Measurements from ENCODE around the gene AMBRA1. TPM values are rescaled to one million over a fixed set of nuclear protein-coding genes. Genes with fewer than 3 reads are reported as not detected.

Gene AMBRA1
- total RNA-seq, 1 donor from 2014 or later, result 16.8 TPM

DNA sequence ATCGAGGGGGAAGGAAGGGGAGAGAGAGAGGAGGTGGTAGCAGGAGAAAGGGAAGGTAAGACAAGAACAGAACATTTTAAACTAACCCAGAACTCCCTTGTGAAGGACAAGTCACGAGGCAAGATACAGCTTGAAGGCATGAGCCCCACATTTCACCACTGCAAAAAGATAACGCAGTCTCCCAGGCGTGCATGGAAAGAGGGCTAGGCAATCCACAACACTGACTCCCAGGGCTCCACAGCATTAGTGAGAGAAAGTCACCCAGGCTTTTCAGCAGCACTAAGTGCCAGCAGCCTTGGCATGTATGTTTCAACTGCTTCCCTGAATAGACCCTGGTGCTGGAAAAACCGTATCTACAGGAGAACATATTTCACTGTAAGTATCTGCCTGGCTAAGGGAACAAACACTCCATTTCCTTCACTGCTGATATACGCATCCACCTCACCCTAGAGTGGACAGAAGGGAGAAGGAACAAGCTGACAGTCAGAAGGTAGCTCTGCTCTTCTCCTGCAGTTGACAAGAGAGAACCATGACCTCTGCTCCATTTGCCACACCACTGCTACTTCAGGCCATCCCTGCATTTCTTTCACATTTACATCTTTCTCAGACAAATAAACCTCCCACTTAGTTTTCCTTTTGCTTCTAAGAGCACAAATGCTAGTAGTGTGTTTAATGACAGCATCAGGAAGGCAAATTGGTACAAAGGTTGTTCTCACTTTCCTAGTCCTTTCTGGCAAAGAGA lies 87.9 kb downstream of the AMBRA1 start:
- no peak for ATAC-seq

GRCh38 chr11:46504817-46505613 lies 88.8 kb downstream of the AMBRA1 start:
- no peak for ATAC-seq

- ATAC-seq, result no peak
Observed at GRCh38 chr11:46499821-46500220, 94.0 kb downstream of the AMBRA1 start.

GRCh38 chr11:46498968-46499367 lies 94.9 kb downstream of the AMBRA1 start:
- no peak for ATAC-seq

- ATAC-seq, result no peak
Observed at GRCh38 chr11:46498179-46498578, 95.6 kb downstream of the AMBRA1 start.

DNA sequence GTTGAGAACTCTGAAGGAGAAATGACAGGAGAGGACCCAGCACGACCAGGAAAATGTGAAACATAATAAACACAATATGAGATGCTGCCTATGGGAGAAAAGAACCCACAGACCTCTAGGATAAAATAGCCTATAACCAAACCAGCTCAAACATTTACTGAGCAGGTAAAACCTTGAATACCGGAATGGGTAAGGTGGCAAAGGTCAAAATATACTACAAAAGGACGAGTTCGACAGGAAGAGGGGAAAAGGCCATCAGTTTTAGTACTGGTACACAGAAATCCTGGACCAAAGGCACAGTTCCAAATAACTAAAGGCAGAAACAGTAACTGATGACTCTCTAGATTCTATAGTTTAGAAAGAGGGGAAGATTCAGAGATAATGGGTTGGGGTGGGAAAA lies 96.3 kb downstream of the AMBRA1 start:
- ATAC-seq, result no peak

- no peak for ATAC-seq
Observed at GRCh38 chr11:46493791-46494190, 100.0 kb downstream of the AMBRA1 start.

DNA sequence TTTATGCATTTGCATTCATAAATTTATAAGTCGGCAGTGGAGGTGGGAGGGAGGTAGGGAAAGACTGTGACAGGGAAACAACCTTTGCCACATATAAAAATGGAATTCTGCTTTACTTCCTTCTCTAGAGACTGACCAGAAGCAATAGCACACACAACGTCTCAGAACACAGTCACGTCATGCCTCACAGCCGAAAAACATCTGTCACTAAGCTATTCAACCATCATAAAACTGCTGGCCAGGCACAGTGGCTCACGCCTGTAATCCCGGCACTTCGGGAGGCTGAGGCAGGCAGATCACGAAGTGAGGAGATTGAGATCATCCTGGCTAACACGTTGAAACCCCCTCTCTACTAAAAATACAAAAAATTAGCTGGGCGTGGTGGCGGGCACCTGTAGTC lies 101.3 kb downstream of the AMBRA1 start:
- ATAC-seq, result no peak

- ATAC-seq, result no peak
Observed at GRCh38 chr11:46491661-46492330, 102.0 kb downstream of the AMBRA1 start.

- no peak for ATAC-seq
Observed at GRCh38 chr11:46490666-46491065, 103.2 kb downstream of the AMBRA1 start.

- peak; percentile 33 for ATAC-seq
Observed at GRCh38 chr11:46489656-46490560, 103.9 kb downstream of the AMBRA1 start.

DNA sequence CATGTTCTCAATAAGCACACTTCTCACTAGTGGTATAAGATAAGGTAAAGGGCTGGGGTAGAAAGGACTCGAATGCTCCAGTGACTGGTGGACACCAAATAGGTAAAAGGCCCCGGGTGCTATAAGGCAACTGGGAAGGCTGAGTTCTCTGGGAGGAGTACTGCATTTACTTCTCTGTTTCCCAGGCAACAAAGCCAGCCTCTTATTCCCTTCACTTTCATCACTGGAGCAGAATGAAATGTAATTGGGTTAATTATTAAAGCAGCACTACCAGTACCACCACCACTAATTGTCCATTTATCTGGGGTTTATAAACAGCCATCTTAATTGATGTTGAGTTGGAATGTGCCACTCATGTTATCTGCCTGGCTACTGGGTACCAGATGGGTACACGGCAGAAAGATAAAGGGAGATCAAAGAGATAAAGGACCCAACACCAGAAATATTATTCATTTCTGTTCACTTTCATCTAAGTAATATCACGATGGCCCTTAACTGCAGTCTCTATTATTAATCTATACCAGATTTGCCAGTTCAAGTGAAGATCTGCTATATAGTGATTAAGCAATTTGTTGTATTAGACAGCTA lies 107.9 kb downstream of the AMBRA1 start:
- no peak for ATAC-seq

DNA sequence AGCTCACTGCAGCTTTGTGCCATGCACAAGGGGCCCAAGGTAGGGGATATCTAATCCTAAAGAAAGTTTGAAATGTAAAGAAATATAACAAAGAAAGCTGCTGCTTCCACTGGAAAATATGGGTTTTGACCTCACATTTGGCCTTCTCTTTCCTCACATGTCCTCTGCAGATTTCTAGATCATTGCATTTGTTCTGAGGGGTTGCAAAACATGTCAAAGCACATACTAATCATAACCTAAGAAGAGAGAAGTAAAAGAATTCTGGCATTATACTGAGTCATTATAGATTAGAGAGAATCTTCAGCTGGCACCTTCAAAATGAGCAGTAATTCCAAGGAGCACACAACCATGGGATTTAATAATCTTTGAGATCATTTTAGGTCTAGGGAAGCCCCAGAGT lies 109.7 kb downstream of the AMBRA1 start:
- ATAC-seq, result no peak

DNA sequence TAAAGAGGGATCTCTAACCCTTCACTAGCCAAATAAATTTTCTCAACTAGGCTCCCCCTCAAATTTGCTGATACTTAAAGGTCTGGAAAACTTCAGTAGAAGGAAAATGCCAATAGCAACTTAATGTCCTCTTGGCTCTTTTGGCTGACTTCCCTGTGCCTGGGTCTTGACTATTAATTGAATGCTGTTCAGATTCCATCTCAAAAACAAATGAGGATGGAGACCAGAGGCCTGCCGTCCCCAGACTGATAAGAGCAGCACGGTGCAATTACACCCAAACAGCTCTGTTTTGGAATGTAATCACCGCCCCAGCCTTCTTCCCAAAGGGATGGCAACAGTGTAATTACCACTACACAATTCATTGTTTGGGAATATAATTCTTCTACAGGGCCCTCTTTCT lies 112.9 kb downstream of the AMBRA1 start:
- no peak for ATAC-seq

DNA sequence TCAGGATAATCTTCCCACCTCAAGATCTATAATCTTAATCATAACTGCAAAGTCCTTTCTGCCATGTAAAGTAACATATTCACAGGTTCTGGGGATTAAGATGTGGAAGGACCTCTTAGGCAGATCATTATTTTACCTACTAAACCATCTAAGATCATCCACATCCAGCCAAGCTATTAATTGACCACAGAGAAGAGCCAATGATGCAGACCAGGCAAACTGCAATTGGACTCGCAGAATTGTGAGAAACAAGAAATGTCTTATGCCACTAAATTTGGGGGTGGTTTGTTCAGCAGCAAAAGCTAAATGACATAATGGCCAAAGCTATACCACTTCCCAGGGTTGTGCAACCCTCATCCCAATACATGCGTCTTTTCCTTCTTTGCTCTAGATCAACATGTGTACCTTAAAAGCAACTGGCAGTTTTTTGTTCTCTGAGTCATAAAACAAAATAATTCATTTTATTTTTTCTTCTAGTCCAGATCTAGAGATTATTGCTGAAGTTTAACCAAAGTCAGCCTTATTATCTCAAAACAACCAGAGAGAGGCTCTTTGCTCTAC lies 113.6 kb downstream of the AMBRA1 start:
- ATAC-seq, result no peak

DNA sequence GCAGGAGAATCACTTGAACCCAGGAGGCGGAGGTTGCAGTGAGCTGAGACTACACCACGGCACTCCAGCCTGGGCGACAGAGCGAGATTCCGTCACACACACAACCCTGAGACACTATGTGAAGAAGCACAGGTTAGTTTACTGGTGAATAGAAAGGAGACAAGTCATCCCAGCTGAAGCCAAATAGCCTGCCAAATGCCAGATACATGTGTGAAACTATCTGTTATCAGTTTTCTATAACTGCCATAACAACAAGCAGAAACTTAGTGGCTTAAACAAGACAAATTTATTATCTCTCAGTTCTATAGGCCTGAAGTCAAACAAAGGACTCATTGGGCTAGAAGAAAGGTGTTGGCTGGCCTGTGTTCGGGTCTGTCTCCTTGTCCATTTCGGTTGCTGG lies 114.2 kb downstream of the AMBRA1 start:
- no peak for ATAC-seq

GRCh38 chr11:46478196-46478595 lies 115.6 kb downstream of the AMBRA1 start:
- no peak for ATAC-seq

DNA sequence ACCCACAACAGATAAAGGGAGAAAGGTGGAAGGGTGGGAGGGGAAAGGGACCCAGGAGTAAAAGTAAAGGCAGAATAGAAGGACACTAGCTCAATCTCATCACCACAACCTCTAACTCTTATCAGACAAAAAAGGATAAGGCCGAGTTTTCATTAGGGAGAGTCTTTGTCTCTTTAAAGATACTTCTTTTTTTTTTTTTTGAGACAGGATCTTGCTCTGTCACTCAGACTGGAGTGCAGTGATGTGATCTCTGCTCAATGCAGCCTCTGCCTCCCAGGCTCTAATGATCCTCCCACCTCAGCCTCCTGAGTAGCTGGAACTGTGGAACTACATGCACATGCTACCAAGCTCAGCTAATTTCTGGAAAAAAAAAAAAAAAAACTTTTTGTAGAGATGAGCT lies 116.7 kb downstream of the AMBRA1 start:
- no peak for ATAC-seq

DNA sequence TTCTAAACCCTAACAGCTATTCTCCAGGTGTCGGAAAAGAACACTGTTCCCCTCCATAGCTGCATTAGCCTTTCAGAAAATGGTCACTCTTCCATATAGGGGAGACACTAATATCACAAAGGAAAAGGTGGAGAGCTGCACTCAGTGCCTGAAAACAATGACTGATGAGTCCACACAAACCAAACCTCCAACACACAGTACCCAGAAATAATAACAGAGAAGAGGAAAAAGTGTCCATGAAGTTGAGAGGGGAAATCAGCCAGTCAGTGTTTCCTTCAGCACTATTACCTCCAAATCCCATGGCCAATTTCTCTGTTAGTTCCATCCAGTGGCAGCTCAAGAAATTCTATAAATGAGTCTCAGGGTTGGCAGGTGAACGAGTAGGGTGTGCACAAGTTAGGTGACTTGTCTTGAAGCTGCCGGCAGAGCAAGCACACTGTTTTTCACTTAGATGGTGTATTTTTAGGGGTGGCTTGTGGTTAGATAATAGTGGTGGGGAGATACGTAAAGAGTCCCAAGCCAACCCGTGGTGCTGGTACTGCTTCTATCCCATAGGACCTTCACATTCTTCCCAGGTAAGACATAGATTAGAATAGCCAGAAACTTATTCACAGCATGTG lies 117.8 kb downstream of the AMBRA1 start:
- ATAC-seq, result no peak

DNA sequence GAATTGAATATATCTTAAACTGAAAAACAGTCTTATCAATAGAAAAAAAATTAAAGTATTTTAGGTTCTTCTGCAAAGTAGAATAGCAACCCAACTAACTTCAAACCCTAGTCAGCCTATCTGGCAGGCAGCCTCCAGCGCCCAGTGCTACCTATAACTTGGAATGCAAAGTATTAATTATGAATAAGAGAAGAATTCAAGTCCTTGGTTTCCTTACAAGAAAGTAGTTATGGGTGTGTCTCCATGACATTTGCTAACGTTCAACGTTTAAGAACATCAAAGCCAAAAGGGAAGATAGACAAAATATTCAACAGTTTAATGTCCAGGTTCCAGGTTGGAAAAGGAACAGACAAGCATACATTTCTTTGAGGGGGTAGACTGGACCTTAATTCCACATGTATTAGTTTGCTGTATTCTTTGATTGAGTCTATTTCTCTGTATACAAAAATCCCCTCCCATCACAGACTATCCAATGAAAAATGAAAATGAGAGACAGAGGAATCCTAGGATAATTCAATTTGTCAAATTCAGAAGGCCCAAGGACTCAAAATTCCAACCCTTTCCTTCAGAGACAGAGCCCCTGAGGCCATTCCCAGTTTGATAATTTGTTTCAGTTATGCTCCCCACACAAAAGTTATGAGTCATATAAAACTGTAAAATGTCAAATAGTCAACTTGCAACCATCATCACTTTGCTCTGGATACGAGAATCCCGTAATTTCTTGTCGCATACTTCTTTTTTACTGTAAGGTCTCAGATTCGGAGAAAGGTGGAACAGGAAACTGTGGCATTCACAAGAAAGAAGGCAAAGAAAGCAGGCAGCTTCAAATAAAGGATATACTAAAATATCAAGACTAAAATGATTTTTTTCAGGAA lies 118.5 kb downstream of the AMBRA1 start:
- ATAC-seq, result no peak

Measured in esophagus mucosa (tissue), 1 donor.